Spinal cord (tissue), 10 donors: ENCODE results near the gene REV3L. TPM values are rescaled to one million over a fixed set of nuclear protein-coding genes. Genes with fewer than 3 reads are reported as not detected.

Experiments
- DNase-seq, 6 donors: peaks; one replicate each; pipeline versions ENCODE4 v3.0.0 to v3.0.0-alpha.2; 2013 to 2015; ENCODE audit warnings: low spot score in 6 of 6, low read depth in 4 of 6
- H3K27ac ChIP-seq: one replicate; pipeline ENCODE4 v1.5.1; 2013; ENCODE audit warnings: low read depth, low read length, control low read depth
- H3K27me3 ChIP-seq: one replicate; pipeline ENCODE4 v1.6.1; 2013; ENCODE audit warnings: low read length; ENCODE audit not compliant: control insufficient read depth, insufficient read depth
- H3K36me3 ChIP-seq: one replicate; pipeline ENCODE4 v1.6.1; 2013; ENCODE audit warnings: low read length; ENCODE audit not compliant: control insufficient read depth, insufficient read depth
- H3K4me1 ChIP-seq: one replicate; pipeline ENCODE4 v1.6.1; 2013; ENCODE audit warnings: low read length; ENCODE audit not compliant: control insufficient read depth, insufficient read depth
- H3K4me3 ChIP-seq: one replicate; pipeline ENCODE4 v1.5.1; 2013; ENCODE audit warnings: low read depth, low read length, control low read depth
- H3K9me3 ChIP-seq: one replicate; pipeline ENCODE4 v1.6.1; 2013; ENCODE audit warnings: low read length; ENCODE audit not compliant: control insufficient read depth, insufficient read depth
- WGBS: methylation state at CpG from one replicate; pipeline ENCODE4 v1.1.5; 2013; ENCODE audit warnings: missing lambda C conversion rate; ENCODE audit not compliant: insufficient coverage; 5-methylcytosine and 5-hydroxymethylcytosine counted together
- polyA plus RNA-seq, 2 donors: library from polyadenylated mRNA; unstranded; fragments of 120-200 nt; gene quantifications; one replicate each; pipeline ENCODE4 v1.2.1, GENCODE V29; 2013; ENCODE audit not compliant: insufficient read length in 2 of 2
- total RNA-seq, 2 donors: library from RNA; depleted of rRNA in 1 of 2; stranded (reverse); fragments of 120-200 nt in 1 of 2; fragments of >200 nt in 1 of 2; gene quantifications; one replicate each; pipeline versions ENCODE4 v1.2.3 to v1.2.4, GENCODE V29; 2013 to 2014
- donor health status: healthy.

The REV3L gene
- total and polyA plus RNA-seq, 4 donors: 62.0 to 120 (median 97.9) TPM

GRCh38 chr6:111499269-111499793 lies 16.3 kb upstream of the REV3L start:
- H3K36me3 ChIP-seq: no peaks in the 10 kb centered on the region
- DNase-seq: no peak
- H3K9me3 ChIP-seq: no peaks in the 10 kb centered on the region
- no CpG with 5 or more reads among the region's 2 CpGs for WGBS
- no peak overlapping the region for H3K27ac ChIP-seq
- H3K4me3 ChIP-seq: no peak overlapping the region
- no peaks in the 10 kb centered on the region for H3K4me1 ChIP-seq
- H3K27me3 ChIP-seq: no peaks in the 10 kb centered on the region

- no peaks in the 10 kb centered on the region for H3K9me3 ChIP-seq
- no peak for DNase-seq
- no peaks in the 10 kb centered on the region for H3K36me3 ChIP-seq
- H3K27ac ChIP-seq: no peak overlapping the region
- H3K27me3 ChIP-seq: no peaks in the 10 kb centered on the region
- no peak overlapping the region for H3K4me3 ChIP-seq
- H3K4me1 ChIP-seq: no peaks in the 10 kb centered on the region
- no CpG with 5 or more reads among the region's 2 CpGs for WGBS
These were observed 12.1 kb upstream of the REV3L start for GRCh38 chr6:111494951-111495635.

GRCh38 chr6:111492499-111492898 lies 9.5 kb upstream of the REV3L start:
- H3K27ac ChIP-seq: no peak overlapping the region
- H3K9me3 ChIP-seq: no peaks in the 10 kb centered on the region
- peaks cover 3% of the 10 kb centered on the region for H3K36me3 ChIP-seq
- no peak overlapping the region for H3K4me3 ChIP-seq
- no peak for DNase-seq
- no peaks in the 10 kb centered on the region for H3K4me1 ChIP-seq
- no peaks in the 10 kb centered on the region for H3K27me3 ChIP-seq
- WGBS: 86% methylated on average over 2 of the region's 2 CpGs

GRCh38 chr6:111490067-111490466 lies 7.0 kb upstream of the REV3L start:
- Histone ChIP-seq H3K27ac (no peak overlapping the region), H3K4me1 (no peaks in the 10 kb centered on the region), H3K27me3 (no peaks in the 10 kb centered on the region), H3K4me3 (no peak overlapping the region), H3K36me3 (peaks cover 3% of the 10 kb centered on the region), H3K9me3 (no peaks in the 10 kb centered on the region)
- WGBS: 100% methylated on average over 3 of the region's 3 CpGs
- DNase-seq: no peak

GRCh38 chr6:111487661-111488060 lies 4.6 kb upstream of the REV3L start:
- Histone ChIP-seq H3K4me3 (no peak overlapping the region), H3K4me1 (no peaks in the 10 kb centered on the region), H3K27me3 (no peaks in the 10 kb centered on the region), H3K36me3 (peaks cover 3% of the 10 kb centered on the region), H3K27ac (no peak overlapping the region), H3K9me3 (no peaks in the 10 kb centered on the region)
- DNase-seq: no peak
- WGBS: no CpG with 5 or more reads among the region's 1 CpG

- Histone ChIP-seq H3K27me3 (no peaks in the 10 kb centered on the region), H3K4me1 (no peaks in the 10 kb centered on the region), H3K27ac (no peak overlapping the region), H3K9me3 (no peaks in the 10 kb centered on the region), H3K36me3 (peaks cover 3% of the 10 kb centered on the region), H3K4me3 (no peak overlapping the region)
- no peak for DNase-seq
- WGBS: 100% methylated on average over 1 of the region's 1 CpG
These were observed 3.9 kb upstream of the REV3L start for GRCh38 chr6:111486921-111487320.

GRCh38 chr6:111486475-111486874 lies 3.5 kb upstream of the REV3L start:
- DNase-seq: no peak
- no CpG with 5 or more reads among the region's 2 CpGs for WGBS

GRCh38 chr6:111485342-111485741 lies 2.3 kb upstream of the REV3L start:
- DNase-seq: no peak
- H3K27ac ChIP-seq: no peak overlapping the region
- H3K27me3 ChIP-seq: no peaks in the 10 kb centered on the region
- H3K4me1 ChIP-seq: no peaks in the 10 kb centered on the region
- H3K36me3 ChIP-seq: peaks cover 3% of the 10 kb centered on the region
- no CpG with 5 or more reads among the region's 1 CpG for WGBS
- H3K9me3 ChIP-seq: no peaks in the 10 kb centered on the region
- peak overlapping the region; percentile 87 for H3K4me3 ChIP-seq

More at GRCh38 chr6:111486475-111486874, 3.5 kb upstream of the REV3L start:
- Histone ChIP-seq H3K27ac (no peak overlapping the region), H3K36me3 (peaks cover 3% of the 10 kb centered on the region), H3K9me3 (no peaks in the 10 kb centered on the region), H3K27me3 (no peaks in the 10 kb centered on the region), H3K4me3 (no peak overlapping the region), H3K4me1 (no peaks in the 10 kb centered on the region)

- no peaks in the 10 kb centered on the region for H3K27me3 ChIP-seq
- peak overlapping the region; percentile 98 for H3K27ac ChIP-seq
- WGBS: 6% methylated on average over 2 of the region's 8 CpGs
- H3K4me1 ChIP-seq: peaks cover under 1% of the 10 kb centered on the region
- peak in 1 of 6 donors; percentile 71 for DNase-seq
- H3K4me3 ChIP-seq: peak overlapping the region; percentile 87
- H3K9me3 ChIP-seq: no peaks in the 10 kb centered on the region
- H3K36me3 ChIP-seq: peaks cover 3% of the 10 kb centered on the region
These were observed 1.6 kb upstream of the REV3L start for GRCh38 chr6:111484633-111484930.
